Muscle of leg (tissue), 11 donors: ENCODE results near the gene APBA1. TPM values are rescaled to one million over a fixed set of nuclear protein-coding genes. Genes with fewer than 3 reads are reported as not detected.

ENCODE experiments used
- DNase-seq: peaks from one replicate; pipeline ENCODE4 v3.0.0; 2013
- H3K27ac ChIP-seq: one replicate; pipeline ENCODE4 v1.5.1; 2013; ENCODE audit warnings: mild to moderate bottlenecking, low read length, control low read depth
- H3K27me3 ChIP-seq: one replicate; pipeline ENCODE4 v1.6.1; 2013; ENCODE audit warnings: low read length; ENCODE audit not compliant: control insufficient read depth, insufficient read depth
- H3K36me3 ChIP-seq: one replicate; pipeline ENCODE4 v1.6.1; 2013; ENCODE audit warnings: low read length; ENCODE audit not compliant: control insufficient read depth, insufficient read depth
- H3K4me1 ChIP-seq: one replicate; pipeline ENCODE4 v1.6.1; 2013; ENCODE audit warnings: low read length; ENCODE audit not compliant: control insufficient read depth, insufficient read depth
- H3K4me3 ChIP-seq: one replicate; pipeline ENCODE4 v1.5.1; 2013; ENCODE audit warnings: low read length, control low read depth
- H3K9me3 ChIP-seq: replicated peaks from 2 replicates; pipeline ENCODE4 v1.6.1; 2013; ENCODE audit warnings: low read depth, low read length; ENCODE audit not compliant: control insufficient read depth
- WGBS: methylation state at CpG from one replicate; pipeline ENCODE4 v1.1.5; 2013; ENCODE audit warnings: missing lambda C conversion rate; ENCODE audit not compliant: insufficient coverage; 5-methylcytosine and 5-hydroxymethylcytosine counted together
- polyA plus RNA-seq, 8 donors: library from polyadenylated mRNA; unstranded; fragments of 120-200 nt; gene quantifications; one replicate each; pipeline versions ENCODE4 v1.2.1 to v1.2.3, GENCODE V29; 2013; ENCODE audit warnings: inconsistent platforms in 1 of 8, low replicate concordance in 1 of 8; ENCODE audit not compliant: insufficient read length in 8 of 8, insufficient read depth in 1 of 8
- total RNA-seq: library from RNA; stranded (reverse); fragments of 120-200 nt; gene quantifications from one replicate; pipeline ENCODE4 v1.2.4, GENCODE V29; 2013

The APBA1 gene
- total and polyA plus RNA-seq, 9 donors, result 5.3 to 13.3 (median 7.8) TPM

GRCh38 chr9:69542942-69543704, 129.0 kb downstream of the APBA1 start:
- no peaks in the 10 kb centered on the region for H3K9me3 ChIP-seq
- peak; percentile 52 for DNase-seq
- no peak overlapping the region for H3K27ac ChIP-seq
- H3K4me1 ChIP-seq, result peaks cover 8% of the 10 kb centered on the region
- 7% methylated on average over 4 of the region's 7 CpGs for WGBS
- H3K4me3 ChIP-seq, result no peak overlapping the region
- H3K36me3 ChIP-seq, result no peaks in the 10 kb centered on the region
- H3K27me3 ChIP-seq, result no peaks in the 10 kb centered on the region

GRCh38 chr9:69542058-69542457, 130.1 kb downstream of the APBA1 start:
- Histone ChIP-seq H3K36me3 (no peaks in the 10 kb centered on the region), H3K4me3 (no peak overlapping the region), H3K4me1 (peaks cover 8% of the 10 kb centered on the region), H3K27ac (no peak overlapping the region), H3K9me3 (no peaks in the 10 kb centered on the region), H3K27me3 (no peaks in the 10 kb centered on the region)
- DNase-seq, result no peak
- WGBS, result no CpG with 5 or more reads among the region's 6 CpGs

GRCh38 chr9:69535911-69536310, 136.3 kb downstream of the APBA1 start:
- no peaks in the 10 kb centered on the region for H3K4me1 ChIP-seq
- H3K4me3 ChIP-seq, result no peak overlapping the region
- H3K27ac ChIP-seq, result no peak overlapping the region
- no peaks in the 10 kb centered on the region for H3K27me3 ChIP-seq
- no peaks in the 10 kb centered on the region for H3K36me3 ChIP-seq
- H3K9me3 ChIP-seq, result no peaks in the 10 kb centered on the region
- DNase-seq, result no peak
- no CpG with 5 or more reads among the region's 1 CpG for WGBS

- Histone ChIP-seq H3K9me3 (no peaks in the 10 kb centered on the region), H3K27me3 (no peaks in the 10 kb centered on the region), H3K4me1 (no peaks in the 10 kb centered on the region), H3K4me3 (no peak overlapping the region), H3K36me3 (no peaks in the 10 kb centered on the region), H3K27ac (no peak overlapping the region)
- DNase-seq, result no peak
- WGBS, result no CpG with 5 or more reads among the region's 1 CpG
Observed at GRCh38 chr9:69535286-69535832, 136.8 kb downstream of the APBA1 start.

- Histone ChIP-seq H3K4me3 (no peak overlapping the region), H3K27ac (no peak overlapping the region), H3K27me3 (no peaks in the 10 kb centered on the region), H3K9me3 (no peaks in the 10 kb centered on the region), H3K4me1 (no peaks in the 10 kb centered on the region), H3K36me3 (no peaks in the 10 kb centered on the region)
- no peak for DNase-seq
- 83% methylated on average over 3 of the region's 4 CpGs for whole genome bisulfite sequencing
Observed at GRCh38 chr9:69532396-69532795, 139.8 kb downstream of the APBA1 start.

GRCh38 chr9:69527454-69527853, 144.7 kb downstream of the APBA1 start:
- Histone ChIP-seq H3K4me3 (no peak overlapping the region), H3K36me3 (no peaks in the 10 kb centered on the region), H3K9me3 (peaks cover 4% of the 10 kb centered on the region), H3K27ac (no peak overlapping the region), H3K27me3 (no peaks in the 10 kb centered on the region), H3K4me1 (no peaks in the 10 kb centered on the region)
- WGBS, result no CpG with 5 or more reads among the region's 1 CpG
- DNase-seq, result no peak

GRCh38 chr9:69526699-69527098, 145.5 kb downstream of the APBA1 start:
- Histone ChIP-seq H3K27ac (no peak overlapping the region), H3K9me3 (peaks cover 4% of the 10 kb centered on the region), H3K4me1 (no peaks in the 10 kb centered on the region), H3K4me3 (no peak overlapping the region), H3K36me3 (no peaks in the 10 kb centered on the region), H3K27me3 (no peaks in the 10 kb centered on the region)
- DNase-seq, result no peak
- WGBS, result no CpG with 5 or more reads among the region's 2 CpGs

- peak; percentile 13 for DNase-seq
- Histone ChIP-seq H3K9me3 (peaks cover 2% of the 10 kb centered on the region), H3K27ac (no peak overlapping the region), H3K4me3 (no peak overlapping the region), H3K27me3 (no peaks in the 10 kb centered on the region), H3K36me3 (no peaks in the 10 kb centered on the region), H3K4me1 (no peaks in the 10 kb centered on the region)
- WGBS, result no CpG with 5 or more reads among the region's 5 CpGs
Observed at GRCh38 chr9:69519470-69520240, 152.5 kb downstream of the APBA1 start.

GRCh38 chr9:69516353-69517322, 155.5 kb downstream of the APBA1 start:
- DNase-seq, result no peak
- no peaks in the 10 kb centered on the region for H3K36me3 ChIP-seq
- 89% methylated on average over 102 of the region's 111 CpGs for WGBS

More at GRCh38 chr9:69516353-69517322, 155.5 kb downstream of the APBA1 start:
- H3K4me3 ChIP-seq, result no peak overlapping the region
- no peaks in the 10 kb centered on the region for H3K4me1 ChIP-seq
- no peaks in the 10 kb centered on the region for H3K9me3 ChIP-seq
- no peak overlapping the region for H3K27ac ChIP-seq
- no peaks in the 10 kb centered on the region for H3K27me3 ChIP-seq
